Osteocyte (in vitro differentiated cells): Measurements from ENCODE around the gene EFCAB11. TPM values are rescaled to one million over a fixed set of nuclear protein-coding genes. Genes with fewer than 3 reads are reported as not detected.

ENCODE experiments used
- DNase-seq: peaks from one replicate; pipeline ENCODE4 v3.0.0; 2021; ENCODE audit warnings: mixed read lengths; ENCODE audit not compliant: unreplicated experiment; ENCODE audit errors: extremely low spot score
- H3K27ac Mint-ChIP-seq: one replicate; pipeline ENCODE4 v1.8.0; 2021; ENCODE audit warnings: mild to moderate bottlenecking, mixed read lengths; ENCODE audit not compliant: unreplicated experiment
- H3K27me3 Mint-ChIP-seq: one replicate; pipeline ENCODE4 v1.8.0; 2021; ENCODE audit warnings: mixed read lengths; ENCODE audit not compliant: unreplicated experiment
- H3K36me3 Mint-ChIP-seq: one replicate; pipeline ENCODE4 v1.8.0; 2021; ENCODE audit warnings: mixed read lengths; ENCODE audit not compliant: unreplicated experiment
- H3K4me1 Mint-ChIP-seq: one replicate; pipeline ENCODE4 v1.8.0; 2021; ENCODE audit warnings: mixed read lengths; ENCODE audit not compliant: unreplicated experiment
- H3K4me3 Mint-ChIP-seq: one replicate; pipeline ENCODE4 v1.8.0; 2021; ENCODE audit warnings: mild to moderate bottlenecking, moderate library complexity, mixed read lengths; ENCODE audit not compliant: unreplicated experiment
- H3K9me3 Mint-ChIP-seq: one replicate; pipeline ENCODE4 v1.8.0; 2021; ENCODE audit warnings: mixed read lengths; ENCODE audit not compliant: unreplicated experiment
- CTCF ChIP-seq: fragments of 200-600 bp; sonication (generic); IDR thresholded peaks from 2 replicates; pipeline ENCODE4 v1.5.0; 2021; ENCODE audit warnings: antibody characterized with exemption, mild to moderate bottlenecking, moderate library complexity
- total RNA-seq: library from RNA; stranded (reverse); gene quantifications from 2 replicates; pipeline ENCODE4 v1.2.1, GENCODE V29; 2021

Gene EFCAB11
- total RNA-seq, 1 donor from 2014 or later, result 8.7 TPM

- Mint-ChIP-seq H3K27ac (peak overlapping the region; percentile 63), H3K4me3 (no peak overlapping the region)
Measured at GRCh38 chr14:89805501-89805900, 149.0 kb downstream of the EFCAB11 start.

GRCh38 chr14:89803542-89803941 is 151.0 kb downstream of the EFCAB11 start:
- Mint-ChIP-seq H3K4me3 (no peak overlapping the region), H3K9me3 (no peaks in the 10 kb centered on the region), H3K36me3 (no peaks in the 10 kb centered on the region), H3K4me1 (peaks cover 22% of the 10 kb centered on the region), H3K27me3 (no peaks in the 10 kb centered on the region), H3K27ac (no peak overlapping the region)
- no peak for TF ChIP-seq CTCF
- DNase-seq, result no peak

More at GRCh38 chr14:89805501-89805900, 149.0 kb downstream of the EFCAB11 start:
- no peak for DNase-seq
- peaks cover 28% of the 10 kb centered on the region for H3K4me1 Mint-ChIP-seq
- H3K27me3 Mint-ChIP-seq, result no peaks in the 10 kb centered on the region
- no peak for TF ChIP-seq CTCF
- H3K9me3 Mint-ChIP-seq, result no peaks in the 10 kb centered on the region
- H3K36me3 Mint-ChIP-seq, result no peaks in the 10 kb centered on the region

GRCh38 chr14:89801136-89801535 is 153.4 kb downstream of the EFCAB11 start:
- H3K36me3 Mint-ChIP-seq, result no peaks in the 10 kb centered on the region
- no peaks in the 10 kb centered on the region for H3K27me3 Mint-ChIP-seq
- DNase-seq, result no peak
- no peak for TF ChIP-seq CTCF
- H3K27ac Mint-ChIP-seq, result no peak overlapping the region
- no peaks in the 10 kb centered on the region for H3K9me3 Mint-ChIP-seq
- H3K4me3 Mint-ChIP-seq, result no peak overlapping the region
- peaks cover 11% of the 10 kb centered on the region for H3K4me1 Mint-ChIP-seq

- no peaks in the 10 kb centered on the region for H3K27me3 Mint-ChIP-seq
- H3K4me1 Mint-ChIP-seq, result peaks cover 4% of the 10 kb centered on the region
- DNase-seq, result no peak
- no peak for TF ChIP-seq CTCF
- H3K27ac Mint-ChIP-seq, result no peak overlapping the region
- H3K36me3 Mint-ChIP-seq, result no peaks in the 10 kb centered on the region
- H3K9me3 Mint-ChIP-seq, result no peaks in the 10 kb centered on the region
- no peak overlapping the region for H3K4me3 Mint-ChIP-seq
Measured at GRCh38 chr14:89798212-89798773, 156.2 kb downstream of the EFCAB11 start.

DNA sequence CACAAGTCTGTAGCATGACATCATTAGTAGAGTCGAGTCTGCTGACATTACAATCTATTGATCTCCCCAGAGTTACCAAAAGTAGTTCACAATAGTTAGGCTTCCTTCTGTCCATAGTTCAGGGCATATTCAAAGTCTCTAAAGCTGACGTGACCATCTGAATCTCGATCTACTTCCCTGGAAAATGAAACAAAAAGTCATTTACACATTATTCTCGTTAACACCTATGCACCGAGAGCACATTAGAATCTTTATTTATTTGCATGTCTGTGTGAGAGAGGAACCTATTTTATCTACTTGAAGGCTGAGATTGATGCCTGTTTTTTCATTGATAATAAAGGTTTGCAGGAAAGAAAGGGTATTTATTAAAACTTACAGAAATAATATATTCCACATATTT is 157.4 kb downstream of the EFCAB11 start:
- Mint-ChIP-seq H3K27me3 (no peaks in the 10 kb centered on the region), H3K9me3 (no peaks in the 10 kb centered on the region), H3K36me3 (no peaks in the 10 kb centered on the region), H3K27ac (no peak overlapping the region), H3K4me1 (peaks cover 10% of the 10 kb centered on the region), H3K4me3 (no peak overlapping the region)
- no peak for TF ChIP-seq CTCF
- no peak for DNase-seq
